A673 (cell line): ENCODE measurements around the gene CD276.

Experiments used
- EZH2 ChIP-seq: fragments of 200-600 bp; sonication (generic); IDR thresholded peaks from 2 replicates; pipeline ENCODE4 v1.6.1; 2017; ENCODE audit warnings: borderline replicate concordance, low read depth, mild to moderate bottlenecking, mixed read lengths, antibody characterized with exemption, low read length; ENCODE audit not compliant: poor library complexity, severe bottlenecking
- TF ChIP-seq, protein P1 (sequence below): fragments of 300-800, 200-600 bp; sonication (generic); conservative IDR thresholded peaks from 2 replicates; pipeline ENCODE4 v1.5.1; 2017; ENCODE audit warnings: low read depth, mild to moderate bottlenecking, antibody characterized with exemption, low read length, moderate library complexity, mixed read lengths

DNA sequence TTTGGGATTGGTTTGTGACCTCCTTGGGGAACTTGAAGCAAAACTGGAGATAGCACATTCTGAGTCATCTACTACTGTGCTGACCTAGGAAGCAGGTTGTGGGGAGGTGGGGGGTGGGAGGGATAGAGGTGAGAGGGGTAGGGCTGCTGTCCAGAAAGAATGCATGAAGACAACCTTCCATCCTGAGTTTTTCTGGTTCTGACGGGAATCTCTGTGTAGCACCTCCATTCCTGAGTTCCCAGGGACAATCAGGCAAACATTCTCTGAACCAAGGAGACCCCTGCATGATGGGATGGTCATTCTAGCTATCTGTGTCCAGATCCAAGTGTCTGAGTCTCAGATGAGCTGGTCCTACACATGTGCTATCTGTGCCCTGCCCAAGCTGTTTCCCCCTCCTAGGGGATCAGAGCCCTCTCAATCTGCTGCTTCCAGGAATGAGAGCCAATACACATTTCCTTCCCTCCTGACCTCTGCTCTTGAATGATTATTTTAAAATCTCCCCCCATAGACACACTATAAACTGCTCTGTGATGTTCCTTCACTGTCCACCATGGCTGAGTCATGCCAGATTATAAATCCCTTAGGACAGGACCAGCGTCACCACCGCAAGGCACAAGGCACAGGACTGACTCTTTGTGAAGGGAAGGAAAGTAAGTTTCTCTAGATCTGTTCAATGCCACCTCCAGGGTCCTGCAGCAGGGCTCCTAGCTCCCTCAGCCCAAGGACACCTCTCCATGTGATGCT, 2.2 kb upstream of the CD276 start:
- TF ChIP-seq EZH2, result no peak
- TF ChIP-seq, protein P1, sequence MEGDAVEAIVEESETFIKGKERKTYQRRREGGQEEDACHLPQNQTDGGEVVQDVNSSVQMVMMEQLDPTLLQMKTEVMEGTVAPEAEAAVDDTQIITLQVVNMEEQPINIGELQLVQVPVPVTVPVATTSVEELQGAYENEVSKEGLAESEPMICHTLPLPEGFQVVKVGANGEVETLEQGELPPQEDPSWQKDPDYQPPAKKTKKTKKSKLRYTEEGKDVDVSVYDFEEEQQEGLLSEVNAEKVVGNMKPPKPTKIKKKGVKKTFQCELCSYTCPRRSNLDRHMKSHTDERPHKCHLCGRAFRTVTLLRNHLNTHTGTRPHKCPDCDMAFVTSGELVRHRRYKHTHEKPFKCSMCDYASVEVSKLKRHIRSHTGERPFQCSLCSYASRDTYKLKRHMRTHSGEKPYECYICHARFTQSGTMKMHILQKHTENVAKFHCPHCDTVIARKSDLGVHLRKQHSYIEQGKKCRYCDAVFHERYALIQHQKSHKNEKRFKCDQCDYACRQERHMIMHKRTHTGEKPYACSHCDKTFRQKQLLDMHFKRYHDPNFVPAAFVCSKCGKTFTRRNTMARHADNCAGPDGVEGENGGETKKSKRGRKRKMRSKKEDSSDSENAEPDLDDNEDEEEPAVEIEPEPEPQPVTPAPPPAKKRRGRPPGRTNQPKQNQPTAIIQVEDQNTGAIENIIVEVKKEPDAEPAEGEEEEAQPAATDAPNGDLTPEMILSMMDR, result no peak
